ENCODE results near the gene DNTTIP2. TPM values are rescaled to one million over a fixed set of nuclear protein-coding genes. Genes with fewer than 3 reads are reported as not detected.

The DNTTIP2 gene
- total RNA-seq, 1 experiment from 2014 or later: 101 TPM

- Histone ChIP-seq H3K4me2 (ENCODE audit: insufficient read depth, insufficient read length, low read length) (peak overlapping the region; percentile 39), H4K8ac (replicated peaks; ENCODE audit: insufficient read length, low read depth, low read length) (no peak overlapping the region), H2BK120ac (ENCODE audit: low read depth, low read length, poor library complexity, severe bottlenecking) (no peak overlapping the region), H3K4me1 (ENCODE audit: insufficient read depth, low read length) (peaks cover 2% of the 10 kb centered on the region; the same call in 1 of the 2 replicates), H3T11ph (ENCODE audit: low read length) (no peak overlapping the region), H3K23me2 (ENCODE audit: insufficient read length, low read depth, low read length, poor library complexity, severe bottlenecking) (no peaks in the 10 kb centered on the region), H2BK20ac (ENCODE audit: low read depth, low read length, poor library complexity, severe bottlenecking) (no peak overlapping the region), H3K23ac (ENCODE audit: insufficient read length, low read depth, low read length) (no peak overlapping the region), H3K79me2 (ENCODE audit: insufficient read depth, low read length) (no peaks in the 10 kb centered on the region), H4K20me1 (ENCODE audit: control insufficient read depth, insufficient read depth, insufficient read length) (no peaks in the 10 kb centered on the region), H3K14ac (ENCODE audit: insufficient read depth, low read length) (no peak overlapping the region), H3K18ac (ENCODE audit: insufficient read length, low read depth, low read length) (no peak overlapping the region), H3K27me3 (ENCODE audit: insufficient read depth, low read length) (no peaks in the 10 kb centered on the region), H3K79me1 (ENCODE audit: insufficient read depth, low read depth, low read length, poor library complexity, severe bottlenecking) (no peaks in the 10 kb centered on the region), H4K5ac (ENCODE audit: insufficient read length, low read depth, low read length) (no peak overlapping the region), H2BK12ac (ENCODE audit: insufficient read length, low read depth, low read length) (no peak overlapping the region), H4K91ac (ENCODE audit: insufficient read length, low read depth, low read length) (no peak overlapping the region), H3K4ac (ENCODE audit: low read depth, low read length) (no peak overlapping the region), H2AK5ac (ENCODE audit: insufficient read length, low read length) (no peak overlapping the region), H3K9ac (ENCODE audit: extremely low read depth, insufficient read length, low read length) (no peak overlapping the region), H3K9me3 (ENCODE audit: control insufficient read depth, low read depth, low read length) (peaks cover 9% of the 10 kb centered on the region), H2BK5ac (ENCODE audit: insufficient read length, low read length) (no peak overlapping the region), H3K27ac (ENCODE audit: insufficient read length, low read depth, low read length) (no peak overlapping the region), H2AFZ (ENCODE audit: low read length) (no peak overlapping the region), H3K56ac (ENCODE audit: insufficient read length, low read depth, low read length) (no peak overlapping the region), H2BK15ac (ENCODE audit: low read depth, low read length) (no peak overlapping the region)
- Mint-ChIP-seq H3K27me3 (ENCODE audit: low read depth) (no peaks in the 10 kb centered on the region; the same call in 1 of the 2 replicates), H3K4me3 (no peak overlapping the region), H3K4me1 (peaks cover 14 to 18% of the 10 kb centered on the region in 2 experiments), H3K36me3 (ENCODE audit: insufficient read depth in 1 of 3, low read depth in 3 of 3) (peaks cover 5 to 20% (median 12%) of the 10 kb centered on the region in 3 experiments), H3K9me3 (peaks cover 22 to 24% of the 10 kb centered on the region in 2 experiments), H3K27ac (peak overlapping the region; percentile 11 to 92 (median 81); a peak in 4 of 7 replicates)
- TF ChIP-seq, protein P1, sequence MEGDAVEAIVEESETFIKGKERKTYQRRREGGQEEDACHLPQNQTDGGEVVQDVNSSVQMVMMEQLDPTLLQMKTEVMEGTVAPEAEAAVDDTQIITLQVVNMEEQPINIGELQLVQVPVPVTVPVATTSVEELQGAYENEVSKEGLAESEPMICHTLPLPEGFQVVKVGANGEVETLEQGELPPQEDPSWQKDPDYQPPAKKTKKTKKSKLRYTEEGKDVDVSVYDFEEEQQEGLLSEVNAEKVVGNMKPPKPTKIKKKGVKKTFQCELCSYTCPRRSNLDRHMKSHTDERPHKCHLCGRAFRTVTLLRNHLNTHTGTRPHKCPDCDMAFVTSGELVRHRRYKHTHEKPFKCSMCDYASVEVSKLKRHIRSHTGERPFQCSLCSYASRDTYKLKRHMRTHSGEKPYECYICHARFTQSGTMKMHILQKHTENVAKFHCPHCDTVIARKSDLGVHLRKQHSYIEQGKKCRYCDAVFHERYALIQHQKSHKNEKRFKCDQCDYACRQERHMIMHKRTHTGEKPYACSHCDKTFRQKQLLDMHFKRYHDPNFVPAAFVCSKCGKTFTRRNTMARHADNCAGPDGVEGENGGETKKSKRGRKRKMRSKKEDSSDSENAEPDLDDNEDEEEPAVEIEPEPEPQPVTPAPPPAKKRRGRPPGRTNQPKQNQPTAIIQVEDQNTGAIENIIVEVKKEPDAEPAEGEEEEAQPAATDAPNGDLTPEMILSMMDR (conservative IDR thresholded peaks at IDR 0.05): no peak
- DNase-seq: peak; percentile 35
- no CpG with 5 or more reads among the region's 1 CpG for WGBS (ENCODE audit: extremely low coverage, insufficient read length, low lambda C conversion rate)
Measured at GRCh38 chr1:93919780-93920179, 40.8 kb upstream of the DNTTIP2 start.

Measured in H9 (cell line).